Activated CD8-positive, alpha-beta T cell treated with anti-CD3 and anti-CD28 coated beads for 36 hours (primary cell): ENCODE data around the gene ZNF688. TPM values are rescaled to one million over a fixed set of nuclear protein-coding genes. Genes with fewer than 3 reads are reported as not detected.

Source experiments
- ATAC-seq: fragments of 200-7000 bp; cut with Tn5 transposase; one replicate; pipeline ENCODE4 v1.10.0; 2021; ENCODE audit warnings: mild to moderate bottlenecking, moderate library complexity
- CTCF ChIA-PET: fragments of 350-600 bp; sonication (Branson Sonifier 250); formaldehyde crosslinking; loops from one replicate; lab custom pipeline; 2021; ENCODE audit warnings: antibody characterized with exemption; lab: Charles Lee
- POLR2A ChIA-PET: fragments of 350-600 bp; sonication (Branson Sonifier 250); formaldehyde crosslinking; loops from one replicate; lab custom pipeline; 2021; ENCODE audit warnings: antibody characterized with exemption; lab: Charles Lee
- DNase-seq: peaks from one replicate; pipeline ENCODE4 v3.0.0-alpha.2; 2020
- H3K27ac Mint-ChIP-seq: one replicate; pipeline ENCODE4 v1.8.0; 2021; ENCODE audit warnings: mild to moderate bottlenecking, mixed read lengths
- H3K27me3 Mint-ChIP-seq: one replicate; pipeline ENCODE4 v1.8.0; 2021; ENCODE audit warnings: mixed read lengths
- H3K36me3 Mint-ChIP-seq: one replicate; pipeline ENCODE4 v1.8.0; 2021; ENCODE audit warnings: low read depth, mixed read lengths
- H3K4me1 Mint-ChIP-seq: one replicate; pipeline ENCODE4 v1.8.0; 2021; ENCODE audit warnings: low read depth, mixed read lengths
- H3K4me3 Mint-ChIP-seq: one replicate; pipeline ENCODE4 v1.8.0; 2021; ENCODE audit warnings: mild to moderate bottlenecking, moderate library complexity, mixed read lengths
- H3K9me3 Mint-ChIP-seq: one replicate; pipeline ENCODE4 v1.8.0; 2021; ENCODE audit warnings: mixed read lengths
- CTCF ChIP-seq: fragments of 200-600 bp; IDR thresholded peaks from one replicate; pipeline ENCODE4 v1.8.0; 2022; ENCODE audit warnings: antibody characterized with exemption, mild to moderate bottlenecking
- intact Hi-C: fragments of 100-400 bp; cut with micrococcal nuclease; formaldehyde crosslinking; loops from one replicate; pipeline ENCODE4 v1.10.0; 2022
- total RNA-seq, 2 experiments: library from RNA; stranded (reverse); gene quantifications; one replicate each; pipeline ENCODE4 v1.2.3, GENCODE V29; 2021

ZNF688 gene
- total RNA-seq, 2 experiments from 2014 or later, result 4.7 to 5.5 TPM

GRCh38 chr16:30588651-30589050 lies 17.1 kb upstream of the ZNF688 start:
- no peak for DNase-seq
- no peak for TF ChIP-seq CTCF
- Mint-ChIP-seq H3K36me3 (peaks cover 22% of the 10 kb centered on the region), H3K27me3 (no peaks in the 10 kb centered on the region), H3K4me3 (no peak overlapping the region), H3K27ac (no peak overlapping the region), H3K4me1 (peaks cover 17% of the 10 kb centered on the region), H3K9me3 (no peaks in the 10 kb centered on the region)
- POLR2A ChIA-PET, result interaction anchor here (1.3 kb wide), 1 partner anchor 22 kb away, joined by 3 read pairs; the partner anchor contains the start of gene ZNF689
- CTCF ChIA-PET, result interaction anchor here (1.7 kb wide), 1 partner anchor 27 kb away, joined by 6 read pairs; no protein-coding TSS in a partner anchor
- ATAC-seq, result no peak
- intact Hi-C loops, result no loop called here

DNA sequence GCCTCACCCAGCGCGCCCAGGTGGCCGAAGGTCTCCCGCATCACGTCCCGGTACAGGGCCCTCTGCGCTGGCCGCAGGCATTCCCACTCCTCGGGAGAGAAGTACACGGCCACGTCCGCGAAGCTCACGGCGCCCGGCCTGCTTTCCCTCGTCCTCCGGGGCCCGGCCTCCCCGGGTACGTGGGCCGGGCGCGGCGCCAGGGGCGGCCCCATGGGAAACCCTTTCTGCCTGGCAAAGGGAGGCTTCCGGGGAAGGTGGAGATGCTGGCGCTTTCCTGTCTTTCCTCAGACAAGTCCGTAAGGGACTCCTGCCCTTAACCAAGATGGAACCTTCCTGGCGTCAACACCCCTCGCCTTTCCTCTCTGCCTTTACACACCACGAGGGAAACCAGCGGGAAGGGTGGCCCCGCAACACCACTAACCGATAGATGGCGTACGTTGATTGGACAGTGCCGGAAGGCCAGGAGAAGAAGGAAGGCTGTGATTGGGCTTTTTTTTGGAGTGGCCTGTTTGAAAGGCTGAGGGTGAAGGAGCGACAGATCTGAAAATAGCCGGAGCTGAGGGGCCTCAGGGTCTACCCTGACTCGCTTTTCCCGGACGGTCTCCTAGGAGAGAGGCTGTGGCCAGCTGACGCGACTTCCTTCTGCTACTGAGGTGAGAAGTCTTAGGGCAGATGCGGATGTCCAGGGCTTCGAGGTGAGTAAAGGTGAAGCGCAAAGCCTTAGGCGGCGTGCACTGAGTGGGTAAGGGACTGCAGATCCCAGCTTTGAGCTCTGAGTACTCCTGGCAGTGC lies 14.1 kb upstream of the ZNF688 start, which contains the start of gene ZNF785:
Gene ZNF785, minus strand, starts transcription at position 298 of the 792 bp plus-strand sequence. Its CDS starts 86 bp downstream, at position 212.
- peaks cover 39% of the 10 kb centered on the region for H3K36me3 Mint-ChIP-seq
- H3K9me3 Mint-ChIP-seq, result no peaks in the 10 kb centered on the region
- ATAC-seq, result peak; percentile 98
- ChIA-PET POLR2A (interaction anchor here (0.6 to 3.3 kb wide), 26 partner anchors 9 to 697 kb away, joined by 3 to 30 read pairs (median 4); partner anchors contain the start of genes DCTPP1, PHKG2, ZNF688 and ZNF689), CTCF (interaction anchor here (0.7 to 4.9 kb wide), 8 partner anchors 13 to 168 kb away, joined by 3 to 42 read pairs (median 6); partner anchors contain the start of genes ZNF747 and ZNF764)
- peak within 1 kb of the TSS; percentile 88 for H3K27ac Mint-ChIP-seq
- no peak for TF ChIP-seq CTCF
- H3K4me1 Mint-ChIP-seq, result peaks cover 25% of the 10 kb centered on the region
- peak within 1 kb of the TSS; percentile 91 for H3K4me3 Mint-ChIP-seq
- DNase-seq, result peak; percentile 97
- H3K27me3 Mint-ChIP-seq, result no peaks in the 10 kb centered on the region
- intact Hi-C loops, result no loop called here

- CTCF ChIA-PET, result interaction anchor here (1.5 to 4.9 kb wide), 5 partner anchors 14 to 50 kb away, joined by 3 to 42 read pairs (median 7); partner anchors contain the start of genes ZNF747 and ZNF764
- no peak for TF ChIP-seq CTCF
- peak overlapping the region; percentile 91 for H3K4me3 Mint-ChIP-seq
- DNase-seq (peak; percentile 44), ATAC-seq (peak; percentile 16)
- peaks cover 25% of the 10 kb centered on the region for H3K4me1 Mint-ChIP-seq
- no peaks in the 10 kb centered on the region for H3K27me3 Mint-ChIP-seq
- no peaks in the 10 kb centered on the region for H3K9me3 Mint-ChIP-seq
- POLR2A ChIA-PET, result interaction anchor here (0.6 to 3.3 kb wide), 18 partner anchors 13 to 696 kb away, joined by 3 to 30 read pairs (median 4); partner anchors contain the start of genes DCTPP1, ZNF688, ZNF689 and ZNF747
- H3K27ac Mint-ChIP-seq, result peak overlapping the region; percentile 80
- intact Hi-C loops, result no loop called here
- H3K36me3 Mint-ChIP-seq, result peaks cover 40% of the 10 kb centered on the region
These were observed 13.5 kb upstream of the ZNF688 start for GRCh38 chr16:30585022-30585399.

DNA sequence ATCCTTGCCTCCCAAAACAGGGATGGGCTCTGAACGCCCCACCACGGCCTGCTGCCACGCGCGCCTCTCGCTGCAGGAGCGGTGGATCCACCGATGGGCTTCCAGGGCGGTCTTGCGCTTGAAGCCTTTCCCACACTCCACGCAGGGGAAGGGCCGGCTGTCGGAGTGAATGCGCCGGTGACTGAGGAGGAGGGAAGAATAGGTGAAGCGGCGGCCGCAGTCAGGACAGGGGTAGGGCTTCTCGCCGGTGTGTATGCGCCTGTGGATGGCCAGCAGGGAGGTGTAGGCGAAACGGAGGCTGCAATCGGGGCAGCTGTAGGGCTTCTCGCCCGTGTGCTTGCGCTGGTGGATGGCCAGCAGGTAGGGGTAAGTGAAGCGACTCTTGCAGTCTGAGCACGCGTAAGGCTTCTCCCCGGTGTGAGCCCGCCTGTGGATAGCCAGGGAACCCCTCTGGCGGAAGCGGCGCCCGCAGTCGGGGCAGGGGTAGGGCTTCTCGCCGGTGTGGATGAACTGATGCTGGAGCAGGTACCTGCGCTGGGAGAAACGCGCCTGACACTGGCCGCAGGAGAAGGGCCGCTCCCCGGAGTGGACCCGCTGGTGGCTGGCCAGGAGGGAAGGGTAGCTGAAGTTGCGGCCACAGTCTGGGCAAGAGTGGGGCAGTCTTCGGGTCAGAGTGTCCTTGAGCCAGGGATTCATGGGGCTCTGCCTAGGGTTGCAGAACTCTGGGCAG lies 11.3 kb upstream of the ZNF688 start:
- intact Hi-C loops, result no loop called here
- ATAC-seq (no peak), DNase-seq (no peak)
- peaks cover 42% of the 10 kb centered on the region for H3K36me3 Mint-ChIP-seq
- ChIA-PET POLR2A (interaction anchor here (1.5 kb wide), 1 partner anchor 48 kb away, joined by 4 read pairs; the partner anchor contains the start of gene ZNF747), CTCF (interaction anchor here (0.8 to 1.1 kb wide), 2 partner anchors 10 to 49 kb away, joined by 3 read pairs; partner anchors contain the start of gene ZNF747)
- H3K27me3 Mint-ChIP-seq, result no peaks in the 10 kb centered on the region
- no peak overlapping the region for H3K27ac Mint-ChIP-seq
- no peak overlapping the region for H3K4me3 Mint-ChIP-seq
- no peak for TF ChIP-seq CTCF
- no peaks in the 10 kb centered on the region for H3K9me3 Mint-ChIP-seq
- H3K4me1 Mint-ChIP-seq, result peaks cover 23% of the 10 kb centered on the region
